NCI-H1930 (cell line): Measurements from ENCODE around the gene TMOD1.

ENCODE experiments used
- DNase-seq, 2 experiments: peaks; one replicate each; lab custom pipeline; 2025; lab: John Stamatoyannopoulos, UW

TMOD1 gene

GRCh38 chr9:97518166-97518908, 16.9 kb downstream of the TMOD1 start:
- DNase-seq = no peak

- no peak for DNase-seq
Observed at GRCh38 chr9:97518909-97519307, 17.4 kb downstream of the TMOD1 start.

GRCh38 chr9:97519441-97519970, 18.0 kb downstream of the TMOD1 start:
- no peak for DNase-seq

- DNase-seq = no peak
Observed at GRCh38 chr9:97521576-97522333, 20.3 kb downstream of the TMOD1 start.

GRCh38 chr9:97524424-97524823, 23.0 kb downstream of the TMOD1 start:
- DNase-seq = no peak

GRCh38 chr9:97525451-97525850, 24.0 kb downstream of the TMOD1 start:
- no peak for DNase-seq

- no peak for DNase-seq
Observed at GRCh38 chr9:97526895-97527575, 25.6 kb downstream of the TMOD1 start.

GRCh38 chr9:97527626-97528528, 26.4 kb downstream of the TMOD1 start:
- DNase-seq = no peak

- DNase-seq = no peak
Observed at GRCh38 chr9:97528529-97529230, 27.2 kb downstream of the TMOD1 start.

- DNase-seq = no peak
Observed at GRCh38 chr9:97529363-97530076, 28.1 kb downstream of the TMOD1 start.

- no peak for DNase-seq
Observed at GRCh38 chr9:97531888-97532376, 30.5 kb downstream of the TMOD1 start.

GRCh38 chr9:97534185-97534584, 32.7 kb downstream of the TMOD1 start:
- DNase-seq = no peak

- no peak for DNase-seq
Observed at GRCh38 chr9:97534961-97535594, 33.6 kb downstream of the TMOD1 start.

- no peak for DNase-seq
Observed at GRCh38 chr9:97535771-97536170, 34.3 kb downstream of the TMOD1 start.

- no peak for DNase-seq
Observed at GRCh38 chr9:97536480-97536879, 35.0 kb downstream of the TMOD1 start.

- DNase-seq = no peak
Observed at GRCh38 chr9:97543561-97543960, 42.1 kb downstream of the TMOD1 start.

GRCh38 chr9:97545486-97545885, 44.0 kb downstream of the TMOD1 start:
- DNase-seq = no peak

- no peak for DNase-seq
Observed at GRCh38 chr9:97547098-97547829, 45.8 kb downstream of the TMOD1 start.

GRCh38 chr9:97548379-97548778, 46.9 kb downstream of the TMOD1 start:
- no peak for DNase-seq
